HepG2 (cell line): ENCODE measurements around the gene TCF19. TPM values are rescaled to one million over a fixed set of nuclear protein-coding genes. Genes with fewer than 3 reads are reported as not detected.

Source experiments
- ATM ChIP-seq: fragments of 450-650 bp; IDR thresholded peaks from 2 replicates; pipeline ENCODE4 v1.7.1; 2017; ENCODE audit warnings: mild to moderate bottlenecking, borderline replicate concordance
- CHD2 ChIP-seq: IDR thresholded peaks from 2 replicates; pipeline ENCODE4 v1.6.1; 2011; ENCODE audit warnings: low read depth, low read length, improper control_type of control experiment
- DNMT3B ChIP-seq: conservative IDR thresholded peaks from 2 replicates; pipeline ENCODE4 v1.6.1; 2016; ENCODE audit warnings: missing biosample characterization, control low read depth
- ELF4 ChIP-seq: sonication (generic); formaldehyde crosslinking; IDR thresholded peaks from 2 replicates; pipeline ENCODE4 v1.5.0; 2020; ENCODE audit warnings: missing genetic modification reagents, mild to moderate bottlenecking, moderate library complexity, borderline replicate concordance
- EZH2 ChIP-seq: conservative IDR thresholded peaks from 2 replicates; pipeline ENCODE4 v1.6.1; 2012; ENCODE audit warnings: mild to moderate bottlenecking, low read depth, low read length, moderate library complexity
- KDM5A ChIP-seq: fragments of 200-600 bp; sonication (generic); IDR thresholded peaks from 2 replicates; pipeline ENCODE4 v1.7.0; 2018; ENCODE audit warnings: antibody characterized with exemption, mild to moderate bottlenecking, low read length, borderline replicate concordance
- KLF13 ChIP-seq: sonication (generic); formaldehyde crosslinking; IDR thresholded peaks from 2 replicates; pipeline ENCODE4 v1.4.0; 2020; ENCODE audit warnings: mild to moderate bottlenecking, missing genetic modification reagents
- NFRKB ChIP-seq: fragments of 450-650 bp; IDR thresholded peaks from 2 replicates; pipeline ENCODE4 v1.6.1; 2017
- TBL1XR1 ChIP-seq: fragments of 150-350 bp; IDR thresholded peaks from 2 replicates; pipeline ENCODE4 v1.6.1; 2014; ENCODE audit warnings: borderline replicate concordance, low read length; ENCODE audit not compliant: partially characterized antibody
- TBX2 ChIP-seq: sonication (generic); formaldehyde crosslinking; IDR thresholded peaks from 2 replicates; pipeline ENCODE4 v1.5.0; 2020; ENCODE audit warnings: missing genetic modification reagents, mild to moderate bottlenecking, borderline replicate concordance
- ZNF121 ChIP-seq: sonication (generic); formaldehyde crosslinking; IDR thresholded peaks from 2 replicates; pipeline ENCODE4 v1.5.0; 2020; ENCODE audit warnings: mild to moderate bottlenecking, missing genetic modification reagents
- ZNF17 ChIP-seq: sonication (generic); formaldehyde crosslinking; IDR thresholded peaks from 2 replicates; pipeline ENCODE4 v1.5.0; 2020; ENCODE audit warnings: mild to moderate bottlenecking, missing genetic modification reagents
- ZNF180 ChIP-seq: sonication (generic); formaldehyde crosslinking; IDR thresholded peaks from 2 replicates; pipeline ENCODE4 v1.4.0; 2020; ENCODE audit warnings: low read depth, missing genetic modification reagents, borderline replicate concordance
- ZNF282 ChIP-seq: fragments of 450-650 bp; IDR thresholded peaks from 2 replicates; pipeline ENCODE4 v1.6.1; 2018; ENCODE audit not compliant: partially characterized antibody
- ZNF33B ChIP-seq: sonication (generic); formaldehyde crosslinking; IDR thresholded peaks from 2 replicates; pipeline ENCODE4 v1.5.1; 2020; ENCODE audit warnings: mild to moderate bottlenecking, missing genetic modification reagents
- ZNF44 ChIP-seq: sonication (generic); formaldehyde crosslinking; IDR thresholded peaks from 2 replicates; pipeline ENCODE4 v1.5.1; 2020; ENCODE audit warnings: mild to moderate bottlenecking, missing genetic modification reagents
- ZNF790 ChIP-seq: sonication (generic); formaldehyde crosslinking; IDR thresholded peaks from 2 replicates; pipeline ENCODE4 v1.8.0; 2022; ENCODE audit warnings: missing genetic modification reagents, mild to moderate bottlenecking, borderline replicate concordance
- polyA plus RNA-seq, 8 experiments: library from polyadenylated mRNA; depleted of rRNA in 3 of 8; stranded (reverse) in 7 of 8; unstranded in 1 of 8; fragments of >200 nt; fragmentation: Illumina TruSeq in 4 of 8; extraction: Trizol in 4 of 8; gene quantifications; 2 replicates each; pipeline versions ENCODE4 v1.2.1 to v1.2.3, GENCODE V29; 2011 to 2016; ENCODE audit warnings: low read depth in 4 of 8, missing spikeins in 1 of 8, mixed read lengths in 1 of 8; ENCODE audit not compliant: insufficient read depth in 1 of 8
- total RNA-seq, 5 experiments: library from RNA; depleted of rRNA; stranded (reverse); fragments of >200 nt; fragmentation: Illumina TruSeq; extraction: Trizol; gene quantifications; 2 replicates each; pipeline ENCODE4 v1.2.3, GENCODE V29; 2016; ENCODE audit warnings: low read depth in 1 of 5
- TF ChIP-seq, protein P1 (sequence below): sonication (generic); formaldehyde crosslinking; IDR thresholded peaks from 2 replicates; pipeline ENCODE4 v1.5.1; 2020; ENCODE audit warnings: mild to moderate bottlenecking, missing genetic modification reagents, moderate library complexity
- TF ChIP-seq, protein P2 (sequence below): IDR thresholded peaks from 2 replicates; pipeline ENCODE4 v1.6.1; 2016
- TF ChIP-seq, protein P3 (sequence below): sonication (generic); formaldehyde crosslinking; IDR thresholded peaks from 2 replicates; pipeline ENCODE4 v1.4.0; 2020; ENCODE audit warnings: missing genetic modification reagents, borderline replicate concordance
- TF ChIP-seq, protein P4 (sequence below): sonication (generic); formaldehyde crosslinking; IDR thresholded peaks from 2 replicates; pipeline ENCODE4 v1.4.0; 2020; ENCODE audit warnings: missing genetic modification reagents
- TF ChIP-seq, protein P5 (sequence below): sonication (generic); formaldehyde crosslinking; IDR thresholded peaks from 2 replicates; pipeline ENCODE4 v1.5.0; 2020; ENCODE audit warnings: mild to moderate bottlenecking, missing genetic modification reagents, borderline replicate concordance

TCF19 gene
- total and polyA plus RNA-seq, 2 of the 13 experiments (the other 11 are each of a cell fraction or from before 2014, with no cell fraction given), result 4.9 to 22.2 TPM

DNA sequence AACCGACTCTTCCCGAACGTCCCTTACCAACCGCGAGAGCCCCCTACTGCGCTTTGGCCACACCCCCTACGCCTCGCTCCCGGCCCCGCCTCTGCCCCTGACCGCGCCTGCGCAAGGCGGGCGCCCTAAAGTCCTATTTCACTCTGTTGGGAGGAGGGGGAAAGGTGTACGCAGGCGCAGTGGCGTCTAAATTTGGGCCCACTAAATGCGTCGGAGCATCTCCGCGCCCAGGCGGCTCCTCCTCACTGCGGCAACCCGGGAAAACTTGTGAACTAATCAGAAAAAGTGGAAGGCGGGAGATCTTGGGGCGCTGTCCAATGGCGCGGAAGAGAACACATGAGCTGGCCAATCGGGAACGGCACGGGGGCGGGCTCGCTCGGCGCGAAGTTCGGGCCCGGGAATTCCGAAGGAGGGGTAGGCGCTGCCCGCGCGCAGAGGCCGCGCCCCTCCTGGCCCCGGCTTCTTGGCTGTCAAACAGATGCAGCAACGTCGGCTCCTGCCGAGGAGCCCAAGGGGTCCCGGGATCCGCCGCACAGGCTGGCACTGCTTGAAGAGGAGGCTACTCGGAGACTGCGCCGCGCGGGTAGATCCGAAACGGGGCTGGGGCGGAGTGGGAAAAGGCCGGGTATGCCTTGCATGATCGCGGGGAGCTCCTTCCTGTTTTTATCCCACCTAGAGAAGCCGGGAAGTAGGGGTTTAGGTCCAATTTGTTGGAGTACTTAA lies at the start of gene TCF19 (continued):
- TF ChIP-seq, protein P1, sequence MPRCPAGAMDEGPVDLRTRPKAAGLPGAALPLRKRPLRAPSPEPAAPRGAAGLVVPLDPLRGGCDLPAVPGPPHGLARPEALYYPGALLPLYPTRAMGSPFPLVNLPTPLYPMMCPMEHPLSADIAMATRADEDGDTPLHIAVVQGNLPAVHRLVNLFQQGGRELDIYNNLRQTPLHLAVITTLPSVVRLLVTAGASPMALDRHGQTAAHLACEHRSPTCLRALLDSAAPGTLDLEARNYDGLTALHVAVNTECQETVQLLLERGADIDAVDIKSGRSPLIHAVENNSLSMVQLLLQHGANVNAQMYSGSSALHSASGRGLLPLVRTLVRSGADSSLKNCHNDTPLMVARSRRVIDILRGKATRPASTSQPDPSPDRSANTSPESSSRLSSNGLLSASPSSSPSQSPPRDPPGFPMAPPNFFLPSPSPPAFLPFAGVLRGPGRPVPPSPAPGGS (CRISPR knock-in tag), result peak; percentile 54
- TF ChIP-seq ZNF180 (CRISPR knock-in tag), result no peak
- no peak for TF ChIP-seq ZNF121
- no peak for TF ChIP-seq ZNF282
- TF ChIP-seq NFRKB, result no peak
- no peak; the same call in 1 of the 2 replicates for TF ChIP-seq CHD2
- TF ChIP-seq KLF13 (CRISPR knock-in tag), result no peak
- no peak for TF ChIP-seq ATM
- no peak for TF ChIP-seq DNMT3B (CRISPR knock-in tag)
- peak; percentile 72; the same call in 1 of the 2 replicates for TF ChIP-seq KDM5A
- TF ChIP-seq, protein P2, sequence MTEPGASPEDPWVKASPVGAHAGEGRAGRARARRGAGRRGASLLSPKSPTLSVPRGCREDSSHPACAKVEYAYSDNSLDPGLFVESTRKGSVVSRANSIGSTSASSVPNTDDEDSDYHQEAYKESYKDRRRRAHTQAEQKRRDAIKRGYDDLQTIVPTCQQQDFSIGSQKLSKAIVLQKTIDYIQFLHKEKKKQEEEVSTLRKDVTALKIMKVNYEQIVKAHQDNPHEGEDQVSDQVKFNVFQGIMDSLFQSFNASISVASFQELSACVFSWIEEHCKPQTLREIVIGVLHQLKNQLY (CRISPR knock-in tag), result no peak
- TF ChIP-seq EZH2, result no peak
- peak; percentile 50; the same call in 1 of the 2 replicates for TF ChIP-seq ZNF33B (CRISPR knock-in tag)
- TF ChIP-seq ZNF44 (CRISPR knock-in tag), result no peak; the same call in 1 of the 2 replicates
- no peak for TF ChIP-seq ZNF790 (CRISPR knock-in tag)
- peak; percentile 85 for TF ChIP-seq TBX2 (CRISPR knock-in tag)
- TF ChIP-seq ZNF17 (CRISPR knock-in tag), result no peak
- TF ChIP-seq, protein P3, sequence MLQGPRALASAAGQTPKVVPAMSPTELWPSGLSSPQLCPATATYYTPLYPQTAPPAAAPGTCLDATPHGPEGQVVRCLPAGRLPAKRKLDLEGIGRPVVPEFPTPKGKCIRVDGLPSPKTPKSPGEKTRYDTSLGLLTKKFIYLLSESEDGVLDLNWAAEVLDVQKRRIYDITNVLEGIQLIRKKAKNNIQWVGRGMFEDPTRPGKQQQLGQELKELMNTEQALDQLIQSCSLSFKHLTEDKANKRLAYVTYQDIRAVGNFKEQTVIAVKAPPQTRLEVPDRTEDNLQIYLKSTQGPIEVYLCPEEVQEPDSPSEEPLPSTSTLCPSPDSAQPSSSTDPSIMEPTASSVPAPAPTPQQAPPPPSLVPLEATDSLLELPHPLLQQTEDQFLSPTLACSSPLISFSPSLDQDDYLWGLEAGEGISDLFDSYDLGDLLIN (CRISPR knock-in tag), result peak; percentile 96; the same call in 1 of the 2 replicates
- no peak for TF ChIP-seq TBL1XR1
- TF ChIP-seq, protein P4, sequence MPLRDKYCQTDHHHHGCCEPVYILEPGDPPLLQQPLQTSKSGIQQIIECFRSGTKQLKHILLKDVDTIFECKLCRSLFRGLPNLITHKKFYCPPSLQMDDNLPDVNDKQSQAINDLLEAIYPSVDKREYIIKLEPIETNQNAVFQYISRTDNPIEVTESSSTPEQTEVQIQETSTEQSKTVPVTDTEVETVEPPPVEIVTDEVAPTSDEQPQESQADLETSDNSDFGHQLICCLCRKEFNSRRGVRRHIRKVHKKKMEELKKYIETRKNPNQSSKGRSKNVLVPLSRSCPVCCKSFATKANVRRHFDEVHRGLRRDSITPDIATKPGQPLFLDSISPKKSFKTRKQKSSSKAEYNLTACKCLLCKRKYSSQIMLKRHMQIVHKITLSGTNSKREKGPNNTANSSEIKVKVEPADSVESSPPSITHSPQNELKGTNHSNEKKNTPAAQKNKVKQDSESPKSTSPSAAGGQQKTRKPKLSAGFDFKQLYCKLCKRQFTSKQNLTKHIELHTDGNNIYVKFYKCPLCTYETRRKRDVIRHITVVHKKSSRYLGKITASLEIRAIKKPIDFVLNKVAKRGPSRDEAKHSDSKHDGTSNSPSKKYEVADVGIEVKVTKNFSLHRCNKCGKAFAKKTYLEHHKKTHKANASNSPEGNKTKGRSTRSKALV, result no peak
- TF ChIP-seq, protein P5, sequence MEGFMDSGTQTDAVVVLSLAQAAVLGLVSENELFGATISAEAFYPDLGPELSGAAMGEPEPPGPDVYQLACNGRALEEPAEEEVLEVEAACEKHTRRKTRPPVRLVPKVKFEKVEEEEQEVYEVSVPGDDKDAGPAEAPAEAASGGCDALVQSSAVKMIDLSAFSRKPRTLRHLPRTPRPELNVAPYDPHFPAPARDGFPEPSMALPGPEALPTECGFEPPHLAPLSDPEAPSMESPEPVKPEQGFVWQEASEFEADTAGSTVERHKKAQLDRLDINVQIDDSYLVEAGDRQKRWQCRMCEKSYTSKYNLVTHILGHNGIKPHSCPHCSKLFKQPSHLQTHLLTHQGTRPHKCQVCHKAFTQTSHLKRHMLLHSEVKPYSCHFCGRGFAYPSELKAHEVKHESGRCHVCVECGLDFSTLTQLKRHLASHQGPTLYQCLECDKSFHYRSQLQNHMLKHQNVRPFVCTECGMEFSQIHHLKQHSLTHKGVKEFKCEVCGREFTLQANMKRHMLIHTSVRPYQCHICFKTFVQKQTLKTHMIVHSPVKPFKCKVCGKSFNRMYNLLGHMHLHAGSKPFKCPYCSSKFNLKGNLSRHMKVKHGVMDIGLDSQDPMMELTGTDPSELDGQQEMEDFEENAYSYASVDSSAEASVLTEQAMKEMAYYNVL (CRISPR knock-in tag), result no peak
- no peak for TF ChIP-seq ELF4 (CRISPR knock-in tag)
